Hematopoietic multipotent progenitor cell treated with erythropoietin and hydrocortisone succinate and interleukin-3 and kit ligand, for 8 days (in vitro differentiated cells): Measurements from ENCODE around the gene RNF149.

ENCODE experiments used
- DNase-seq: peaks from one replicate; pipeline ENCODE4 v3.0.0-alpha.2; 2015

Gene RNF149

DNA sequence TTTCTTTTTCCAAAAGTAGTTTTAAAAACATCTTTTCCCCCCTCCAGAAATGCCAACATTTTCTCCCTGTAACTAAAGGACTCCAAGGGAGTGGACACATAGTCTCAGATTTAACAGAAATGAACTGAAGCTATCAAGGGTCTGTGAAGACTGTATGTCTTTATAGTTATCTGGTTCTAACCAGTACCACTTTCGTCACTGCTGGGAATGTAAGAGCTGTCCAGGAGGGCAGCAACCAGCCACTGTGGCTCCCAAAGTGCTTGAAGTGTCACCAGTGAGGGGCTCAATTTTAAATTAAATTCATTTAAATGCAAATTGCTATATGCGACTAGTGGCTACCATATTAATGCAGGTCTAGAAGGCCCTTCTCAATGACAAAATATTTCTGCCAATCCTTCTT, 15.0 kb downstream of the RNF149 start:
- DNase-seq: no peak

DNA sequence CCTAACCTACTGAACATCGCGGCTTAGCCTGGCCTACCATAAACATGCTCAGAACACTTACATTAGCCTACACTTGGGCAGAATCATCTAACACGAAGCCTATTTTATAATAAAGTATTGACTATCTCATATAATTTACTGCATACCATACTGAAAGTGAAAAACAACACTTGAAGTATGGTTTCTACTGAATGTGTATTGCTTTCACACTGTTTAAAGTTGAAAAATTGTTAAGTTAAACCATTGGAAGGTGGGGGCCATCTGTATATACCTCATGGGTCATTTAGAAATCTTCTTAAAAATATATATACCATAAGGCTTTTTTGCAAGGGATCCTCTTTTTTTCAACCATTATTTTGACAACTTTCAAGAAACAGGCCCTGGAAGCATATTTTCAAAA, 16.5 kb downstream of the RNF149 start:
- no peak for DNase-seq

GRCh38 chr2:101290711-101291110, 17.8 kb downstream of the RNF149 start:
- DNase-seq: no peak

- no peak for DNase-seq
Measured at GRCh38 chr2:101287303-101287702, 21.2 kb downstream of the RNF149 start.

- DNase-seq: no peak
Measured at GRCh38 chr2:101286684-101287083, 21.8 kb downstream of the RNF149 start.

DNA sequence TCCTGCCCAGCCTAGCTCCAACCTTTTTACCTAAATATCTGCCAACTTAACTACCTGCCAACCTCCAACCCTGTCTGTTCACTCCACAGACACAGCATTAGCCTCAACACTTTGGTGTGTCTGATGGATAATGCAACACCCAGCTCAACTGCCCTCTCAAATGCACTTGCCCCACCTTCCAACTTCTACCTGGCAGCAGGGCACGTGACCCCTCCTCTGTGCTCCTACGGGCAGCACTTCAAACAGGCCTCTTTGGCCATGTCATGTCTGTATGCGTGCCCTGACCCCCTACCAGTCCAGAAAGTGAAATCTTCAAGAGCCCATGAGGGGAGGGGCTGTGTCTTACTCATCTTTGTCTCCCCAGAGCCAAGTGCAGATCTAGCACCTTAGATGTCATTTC, 25.5 kb downstream of the RNF149 start:
- no peak for DNase-seq

DNA sequence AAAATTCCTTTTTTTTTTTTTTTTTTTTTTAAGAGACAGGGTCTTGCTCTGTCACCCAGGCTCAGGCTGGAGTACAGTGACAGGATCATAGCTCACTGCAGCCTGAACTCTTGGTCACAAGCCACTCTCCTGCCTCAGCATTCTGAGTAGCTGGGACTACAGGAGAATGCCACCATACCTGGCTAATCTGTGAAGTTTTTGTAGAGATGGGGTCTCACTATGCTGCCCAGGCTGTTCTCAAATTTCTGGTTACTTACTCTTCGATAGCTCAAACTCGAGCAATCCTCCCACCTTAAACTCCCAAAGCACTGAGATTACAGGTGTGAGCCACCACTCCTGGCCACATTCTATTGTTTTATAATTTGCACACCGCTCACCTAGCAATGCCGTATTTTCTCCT, 27.0 kb downstream of the RNF149 start:
- DNase-seq: no peak

- no peak for DNase-seq
Measured at GRCh38 chr2:101278925-101279324, 29.6 kb downstream of the RNF149 start.

GRCh38 chr2:101277111-101277510, 31.4 kb downstream of the RNF149 start:
- DNase-seq: no peak

DNA sequence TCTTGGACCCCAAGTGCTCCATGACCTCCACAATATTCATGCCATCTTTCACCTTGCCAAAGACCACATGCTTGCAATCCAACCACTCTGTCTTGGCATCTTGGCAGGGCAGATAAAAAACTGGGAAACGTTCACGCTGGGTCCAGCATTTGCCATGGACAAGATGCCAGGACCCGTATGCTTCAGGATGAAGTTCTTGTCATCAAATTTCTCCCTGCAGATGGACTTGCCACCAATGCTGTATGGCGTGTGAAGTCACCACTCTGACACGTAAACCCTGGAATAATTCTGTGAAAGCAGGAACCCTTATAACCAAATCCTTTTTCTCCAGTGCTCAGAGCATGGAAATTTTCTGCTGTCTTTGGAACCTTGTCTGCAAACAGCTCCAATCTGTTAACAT, 34.4 kb downstream of the RNF149 start:
- DNase-seq: no peak

DNA sequence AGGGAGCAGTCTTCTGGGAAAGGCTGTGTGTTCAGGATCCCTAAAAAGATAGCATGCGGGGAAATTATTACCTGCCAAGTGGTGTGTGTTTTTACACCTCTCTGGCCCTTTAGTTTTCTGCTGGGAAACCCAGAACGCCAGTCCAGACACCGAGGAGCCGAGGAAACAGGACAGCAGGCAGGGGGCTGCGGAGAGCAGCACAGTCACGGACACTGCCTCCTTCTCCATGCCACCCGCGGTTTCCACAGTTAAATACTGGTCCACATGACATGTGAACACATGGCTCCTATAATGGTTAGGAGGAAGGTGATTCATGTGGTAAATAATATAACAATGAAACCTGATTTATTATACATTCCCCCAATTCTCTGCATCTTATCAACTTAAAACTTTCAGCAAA, 35.4 kb downstream of the RNF149 start:
- no peak for DNase-seq

GRCh38 chr2:101272045-101272784, 36.3 kb downstream of the RNF149 start:
- no peak for DNase-seq

- no peak for DNase-seq
Measured at GRCh38 chr2:101270700-101271259, 37.7 kb downstream of the RNF149 start.

DNA sequence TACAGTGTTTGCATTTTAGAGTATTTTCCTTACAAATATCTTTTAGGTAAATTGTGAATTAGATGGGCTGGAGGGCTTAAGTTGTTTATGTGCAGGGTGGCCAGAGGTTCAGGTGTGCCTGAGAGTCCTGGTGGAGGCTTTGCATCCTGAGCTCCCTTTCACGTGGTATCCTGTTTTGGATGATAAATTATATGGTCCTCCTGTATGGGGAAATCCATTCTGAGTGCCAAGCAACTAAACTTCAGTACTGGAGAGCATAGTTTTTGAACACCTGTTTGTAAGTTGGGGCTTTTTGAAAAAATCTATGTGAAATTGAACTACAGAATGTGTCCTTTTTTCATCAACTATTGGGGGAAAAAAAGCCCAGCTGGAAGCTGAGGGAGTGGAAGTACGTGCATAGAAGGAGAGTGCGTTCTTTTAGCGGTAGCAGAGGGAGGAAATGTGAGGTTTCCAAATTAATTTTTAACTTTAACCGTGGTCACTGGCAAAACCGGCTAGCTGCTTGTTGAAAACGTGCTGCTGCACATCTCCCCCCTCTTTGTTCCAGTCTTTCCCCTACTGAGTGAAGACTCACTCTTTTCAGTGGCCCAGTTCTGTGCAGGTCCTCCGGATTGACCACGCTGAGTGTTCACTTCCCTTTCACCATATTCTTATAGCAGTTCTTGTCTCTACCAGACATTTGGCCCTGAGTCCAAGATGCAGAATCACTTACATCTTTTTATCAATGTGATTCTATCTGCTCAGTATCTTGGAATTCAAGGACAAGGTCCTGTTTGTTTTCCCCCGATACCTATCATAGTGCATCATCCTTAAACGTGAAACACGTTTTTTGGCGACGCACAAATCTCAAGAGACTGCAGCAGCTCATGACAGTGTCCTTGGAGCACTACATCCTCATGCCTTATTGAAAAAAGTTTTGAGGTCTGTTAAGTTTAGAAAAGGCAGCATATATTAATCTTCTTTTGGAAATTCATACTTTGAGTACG, 40.5 kb downstream of the RNF149 start:
- DNase-seq: no peak

DNA sequence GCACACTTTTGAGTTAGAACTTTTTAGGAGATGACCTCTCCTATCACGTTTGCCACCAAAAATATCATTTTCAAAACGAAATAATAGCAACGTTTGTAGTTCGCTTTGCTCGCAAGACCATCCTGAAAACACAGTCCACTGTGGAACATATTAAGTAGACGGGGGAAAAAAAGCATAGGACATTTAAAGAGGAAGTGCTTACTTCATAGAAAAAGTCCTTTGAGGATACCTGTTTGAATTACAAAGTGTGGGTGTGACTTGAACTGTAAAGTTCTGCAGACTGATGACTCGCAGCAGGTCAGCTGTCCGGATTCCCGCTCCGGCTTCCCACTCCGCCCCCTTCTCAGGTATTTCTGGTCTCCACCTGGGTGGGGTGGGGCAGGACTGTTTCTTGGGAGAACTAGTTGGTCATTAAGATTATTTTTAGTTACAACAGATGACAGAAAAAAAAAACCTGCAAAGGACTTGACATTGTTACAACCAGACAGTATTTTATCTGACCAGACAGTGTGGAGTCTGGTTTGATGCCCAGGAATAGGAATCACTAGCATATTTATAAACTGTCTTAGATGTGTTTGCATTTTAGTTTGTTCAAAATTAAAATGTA, 42.5 kb downstream of the RNF149 start:
- DNase-seq: no peak

GRCh38 chr2:101264360-101264939, 44.1 kb downstream of the RNF149 start:
- DNase-seq: no peak

- DNase-seq: no peak
Measured at GRCh38 chr2:101263377-101263800, 45.1 kb downstream of the RNF149 start.

GRCh38 chr2:101262142-101262541, 46.4 kb downstream of the RNF149 start:
- no peak for DNase-seq

DNA sequence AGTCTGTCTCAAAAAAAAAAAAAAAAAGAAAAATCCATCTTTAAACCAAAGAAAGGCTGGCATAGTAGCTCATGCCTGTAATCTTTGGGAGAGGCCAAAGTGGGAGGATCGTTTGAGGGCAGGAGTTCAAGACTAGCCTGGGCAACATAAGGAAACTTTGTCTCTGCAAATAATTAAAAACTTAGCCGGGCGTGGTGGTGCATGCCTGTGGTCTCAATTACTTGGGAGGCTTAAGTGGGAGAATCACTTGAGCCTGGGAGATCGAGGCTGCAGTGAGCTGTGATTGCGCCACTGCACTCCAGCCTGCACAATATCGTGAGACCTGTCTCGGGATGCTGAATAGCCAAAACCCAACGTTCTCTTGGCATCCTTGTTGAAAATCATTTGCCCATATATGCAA, 49.7 kb downstream of the RNF149 start:
- no peak for DNase-seq

DNA sequence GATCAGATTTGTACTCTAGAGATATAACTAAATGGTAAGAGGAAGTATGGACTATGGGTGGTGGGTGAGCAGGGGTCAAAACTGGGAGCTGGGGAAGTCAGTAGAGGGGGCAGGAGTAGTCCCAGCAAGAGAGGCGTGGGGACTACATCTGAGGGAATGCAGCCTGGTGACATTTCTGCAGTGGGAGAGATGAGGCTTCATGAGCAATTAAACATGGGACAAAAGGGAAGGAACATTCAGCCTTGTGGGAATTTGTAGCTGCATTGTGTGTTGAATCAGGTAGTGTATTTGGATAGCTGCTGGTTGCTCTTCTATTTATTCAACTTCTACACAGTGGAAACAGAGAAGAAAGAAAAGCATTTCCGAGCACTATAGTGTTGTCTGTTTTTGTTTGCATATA, 52.2 kb downstream of the RNF149 start:
- no peak for DNase-seq

DNA sequence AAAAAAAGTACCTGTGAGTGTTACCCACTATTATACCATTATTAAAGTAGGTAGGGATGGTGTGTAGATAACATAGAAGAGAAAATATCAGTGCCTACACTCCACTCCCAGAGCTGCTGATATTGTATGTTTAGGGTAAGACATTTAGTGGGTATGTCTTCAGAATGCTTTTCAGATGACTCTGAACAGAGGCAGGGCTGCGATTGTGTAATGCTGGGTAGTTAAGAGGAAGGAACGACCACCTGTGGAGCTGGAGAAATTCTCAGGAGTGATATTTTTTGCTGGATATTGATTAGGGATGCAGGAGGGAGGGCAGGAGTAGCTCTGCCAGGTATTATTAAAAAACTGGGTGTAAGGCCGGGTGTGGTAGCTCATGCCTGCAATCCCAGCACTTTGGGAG, 53.0 kb downstream of the RNF149 start:
- DNase-seq: no peak

DNA sequence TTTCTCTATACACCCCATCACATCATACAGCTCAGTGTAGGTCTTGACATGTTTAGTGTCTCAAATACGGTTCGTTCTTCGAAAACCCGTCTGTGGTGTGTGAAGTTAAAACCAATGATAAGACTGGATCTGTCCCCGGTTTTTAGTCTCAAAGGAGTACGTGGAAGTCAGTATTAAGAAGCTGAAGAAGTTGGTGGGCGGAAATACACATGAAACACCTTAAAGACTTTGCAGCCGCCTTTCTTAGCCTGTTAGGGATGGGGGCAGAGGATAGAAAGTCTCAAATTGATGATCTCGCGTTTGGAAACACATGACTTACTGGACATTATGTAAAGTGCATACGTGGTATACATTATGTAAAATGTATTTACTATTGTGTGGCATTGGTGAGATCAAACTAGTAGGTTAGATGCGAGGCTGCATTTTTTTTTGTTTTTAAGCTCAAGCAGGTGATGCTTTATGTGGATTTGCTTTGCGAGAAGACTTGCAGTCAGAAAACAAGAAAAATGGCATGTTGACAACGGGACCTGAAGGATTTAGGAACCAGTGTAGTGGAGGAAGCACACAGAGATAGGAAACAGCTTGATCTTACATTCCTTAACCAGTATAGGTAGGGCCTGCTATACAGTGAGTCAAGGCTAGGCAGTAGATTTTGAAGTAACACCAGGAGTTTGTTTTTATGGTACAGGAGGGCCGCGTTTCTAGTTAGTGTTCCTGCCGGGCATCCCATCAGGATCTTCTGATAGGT, 54.6 kb downstream of the RNF149 start:
- DNase-seq: peak; percentile 41
